Glutamatergic neuron (in vitro differentiated cells): Measurements from ENCODE around the gene SNAP23. TPM values are rescaled to one million over a fixed set of nuclear protein-coding genes. Genes with fewer than 3 reads are reported as not detected.

ENCODE experiments used
- DNase-seq: peaks from one replicate; pipeline ENCODE4 v3.0.0; 2022
- H3K27ac Mint-ChIP-seq: one replicate; pipeline ENCODE4 v1.8.0; 2020; ENCODE audit warnings: mild to moderate bottlenecking, mixed read lengths, inconsistent platforms; ENCODE audit not compliant: unreplicated experiment
- H3K27me3 Mint-ChIP-seq: one replicate; pipeline ENCODE4 v1.8.0; 2020; ENCODE audit warnings: mild to moderate bottlenecking, moderate library complexity, mixed read lengths, inconsistent platforms; ENCODE audit not compliant: unreplicated experiment
- H3K36me3 Mint-ChIP-seq: one replicate; pipeline ENCODE4 v1.8.0; 2020; ENCODE audit warnings: mild to moderate bottlenecking, mixed read lengths, inconsistent platforms; ENCODE audit not compliant: unreplicated experiment
- H3K4me1 Mint-ChIP-seq: one replicate; pipeline ENCODE4 v1.8.0; 2020; ENCODE audit warnings: mild to moderate bottlenecking, low read depth, mixed read lengths, inconsistent platforms; ENCODE audit not compliant: unreplicated experiment
- H3K4me3 Mint-ChIP-seq: one replicate; pipeline ENCODE4 v1.8.0; 2020; ENCODE audit warnings: mild to moderate bottlenecking, mixed read lengths, inconsistent platforms; ENCODE audit not compliant: unreplicated experiment
- H3K9me3 Mint-ChIP-seq: one replicate; pipeline ENCODE4 v1.8.0; 2020; ENCODE audit warnings: mild to moderate bottlenecking, moderate library complexity, mixed read lengths, inconsistent platforms; ENCODE audit not compliant: unreplicated experiment
- total RNA-seq: library from RNA; stranded (reverse); fragmentation: NEBNext Ultra II Directional; extraction: Animal tissue kit (Norgen Biotek cat#: 25700); gene quantifications from one replicate; pipeline ENCODE4 v1.2.1, GENCODE V29; 2021; ENCODE audit not compliant: unreplicated experiment
- TF ChIP-seq, protein P1 (sequence below): fragments of 200-600 bp; sonication (generic); IDR thresholded peaks from one replicate; pipeline ENCODE4 v1.5.0; 2021; ENCODE audit not compliant: partially characterized antibody, unreplicated experiment

Gene SNAP23
- total RNA-seq, 1 donor from 2014 or later = 15.2 TPM

DNA sequence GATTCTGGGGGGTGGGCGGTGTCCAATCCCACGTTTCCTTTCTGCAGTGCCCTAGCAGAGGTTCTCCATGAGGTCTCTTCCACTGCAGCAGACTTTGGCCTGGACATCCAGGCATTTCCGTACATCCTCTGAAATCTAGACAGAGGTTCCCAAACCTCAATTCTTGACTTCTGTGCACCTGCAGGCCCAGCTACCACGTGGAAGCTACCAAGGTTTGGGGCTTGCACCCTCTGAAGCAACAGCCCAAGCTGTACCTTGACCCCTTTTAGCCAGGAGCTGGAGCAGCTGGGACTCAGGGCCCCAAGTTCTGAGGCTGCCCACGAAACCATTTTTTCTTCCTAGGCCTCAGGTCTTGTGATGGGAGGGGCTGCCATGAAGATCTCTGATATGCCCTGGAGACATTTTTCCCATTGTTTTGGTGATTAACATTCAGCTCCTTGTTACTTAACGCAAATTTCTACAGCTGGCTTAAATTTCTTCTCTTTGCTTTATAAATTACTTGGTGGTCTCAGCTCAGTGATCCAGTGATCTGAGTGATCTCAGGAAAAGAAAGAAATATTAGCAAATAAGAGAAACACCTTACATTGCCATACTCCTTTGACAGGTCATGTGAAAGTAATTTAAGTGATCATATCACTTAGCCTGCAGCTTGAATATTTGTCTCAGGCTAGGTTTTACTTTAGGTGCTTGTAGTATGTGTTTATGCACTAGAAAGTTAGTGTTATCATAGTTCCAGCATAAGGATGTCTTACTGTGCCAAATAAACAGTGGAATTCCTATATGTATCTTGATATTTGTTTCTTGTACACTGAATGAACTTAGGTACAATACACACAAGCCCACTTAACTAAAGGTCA is 3.0 kb downstream of the SNAP23 start:
- DNase-seq = no peak
- H3K36me3 Mint-ChIP-seq = no peaks in the 10 kb centered on the region
- H3K27ac Mint-ChIP-seq = no peak overlapping the region
- TF ChIP-seq, protein P1, sequence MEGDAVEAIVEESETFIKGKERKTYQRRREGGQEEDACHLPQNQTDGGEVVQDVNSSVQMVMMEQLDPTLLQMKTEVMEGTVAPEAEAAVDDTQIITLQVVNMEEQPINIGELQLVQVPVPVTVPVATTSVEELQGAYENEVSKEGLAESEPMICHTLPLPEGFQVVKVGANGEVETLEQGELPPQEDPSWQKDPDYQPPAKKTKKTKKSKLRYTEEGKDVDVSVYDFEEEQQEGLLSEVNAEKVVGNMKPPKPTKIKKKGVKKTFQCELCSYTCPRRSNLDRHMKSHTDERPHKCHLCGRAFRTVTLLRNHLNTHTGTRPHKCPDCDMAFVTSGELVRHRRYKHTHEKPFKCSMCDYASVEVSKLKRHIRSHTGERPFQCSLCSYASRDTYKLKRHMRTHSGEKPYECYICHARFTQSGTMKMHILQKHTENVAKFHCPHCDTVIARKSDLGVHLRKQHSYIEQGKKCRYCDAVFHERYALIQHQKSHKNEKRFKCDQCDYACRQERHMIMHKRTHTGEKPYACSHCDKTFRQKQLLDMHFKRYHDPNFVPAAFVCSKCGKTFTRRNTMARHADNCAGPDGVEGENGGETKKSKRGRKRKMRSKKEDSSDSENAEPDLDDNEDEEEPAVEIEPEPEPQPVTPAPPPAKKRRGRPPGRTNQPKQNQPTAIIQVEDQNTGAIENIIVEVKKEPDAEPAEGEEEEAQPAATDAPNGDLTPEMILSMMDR = no peak
- no peak overlapping the region for H3K4me3 Mint-ChIP-seq
- peaks cover 8% of the 10 kb centered on the region for H3K9me3 Mint-ChIP-seq
- H3K27me3 Mint-ChIP-seq = peaks cover 11% of the 10 kb centered on the region
- H3K4me1 Mint-ChIP-seq = peaks cover 13% of the 10 kb centered on the region

DNA sequence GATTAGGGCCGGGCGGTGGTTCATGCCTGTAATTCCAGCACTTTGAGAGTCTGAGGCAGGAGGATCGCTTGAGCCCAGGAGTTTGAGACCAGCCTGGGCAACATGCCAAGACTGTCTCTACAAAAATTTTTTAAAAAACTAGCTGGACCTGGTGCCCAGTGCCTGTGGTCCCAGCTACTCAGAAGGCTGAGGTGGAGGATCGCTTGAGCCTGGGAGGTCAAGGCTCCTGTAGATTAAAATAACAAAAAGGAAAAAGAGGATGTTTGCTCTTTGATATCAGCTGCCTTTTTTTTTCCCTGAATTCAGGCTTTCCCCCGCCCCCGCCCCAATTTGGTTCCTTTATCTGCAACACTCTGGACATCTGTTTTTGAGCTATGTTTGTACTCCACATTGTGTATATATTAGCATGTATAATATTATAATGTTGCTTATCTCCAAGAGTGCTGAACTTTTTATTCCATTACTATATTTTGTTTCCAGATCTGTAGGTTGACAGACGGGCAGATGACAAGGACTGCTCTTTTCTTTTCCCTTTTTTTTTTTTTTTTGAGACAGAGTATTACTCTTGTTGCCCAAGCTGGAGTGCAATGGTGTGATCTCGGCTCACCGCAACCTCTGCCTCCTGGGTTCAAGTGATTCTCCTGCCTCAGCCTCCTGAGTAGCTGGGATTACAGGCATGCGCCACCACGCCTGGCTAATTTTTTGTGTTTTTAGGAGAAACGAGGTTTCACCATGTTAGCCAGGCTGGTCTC is 4.6 kb downstream of the SNAP23 start:
- no peak for DNase-seq
- H3K4me3 Mint-ChIP-seq = no peak overlapping the region
- no peaks in the 10 kb centered on the region for H3K36me3 Mint-ChIP-seq
- H3K27me3 Mint-ChIP-seq = peaks cover 11% of the 10 kb centered on the region
- no peak overlapping the region for H3K27ac Mint-ChIP-seq
- H3K4me1 Mint-ChIP-seq = peaks cover 10% of the 10 kb centered on the region
- H3K9me3 Mint-ChIP-seq = peaks cover 7% of the 10 kb centered on the region
- TF ChIP-seq, protein P1 = no peak

DNA sequence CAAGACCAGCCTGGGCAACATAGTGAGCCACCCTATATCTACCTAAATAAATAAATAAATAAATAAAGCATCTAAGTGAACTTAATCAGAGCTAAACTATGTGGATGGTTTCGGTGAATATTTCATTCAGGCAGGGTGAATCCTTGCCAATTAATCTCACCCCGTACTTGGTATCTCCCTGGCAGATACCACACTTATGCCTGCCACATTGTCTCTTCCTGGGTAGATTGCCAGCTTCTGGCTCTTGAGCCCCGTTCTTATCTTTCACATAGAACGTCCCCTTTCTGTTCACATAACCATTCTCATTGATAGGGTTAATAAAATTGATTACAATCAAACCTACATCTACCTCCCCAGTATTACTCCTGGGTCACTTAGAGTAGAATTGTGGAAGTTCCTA is 7.0 kb downstream of the SNAP23 start:
- Mint-ChIP-seq H3K27ac (no peak overlapping the region), H3K9me3 (no peaks in the 10 kb centered on the region), H3K4me1 (peaks cover 1% of the 10 kb centered on the region), H3K36me3 (no peaks in the 10 kb centered on the region), H3K4me3 (no peak overlapping the region), H3K27me3 (peaks cover 1% of the 10 kb centered on the region)
- TF ChIP-seq, protein P1 = no peak
- no peak for DNase-seq

DNA sequence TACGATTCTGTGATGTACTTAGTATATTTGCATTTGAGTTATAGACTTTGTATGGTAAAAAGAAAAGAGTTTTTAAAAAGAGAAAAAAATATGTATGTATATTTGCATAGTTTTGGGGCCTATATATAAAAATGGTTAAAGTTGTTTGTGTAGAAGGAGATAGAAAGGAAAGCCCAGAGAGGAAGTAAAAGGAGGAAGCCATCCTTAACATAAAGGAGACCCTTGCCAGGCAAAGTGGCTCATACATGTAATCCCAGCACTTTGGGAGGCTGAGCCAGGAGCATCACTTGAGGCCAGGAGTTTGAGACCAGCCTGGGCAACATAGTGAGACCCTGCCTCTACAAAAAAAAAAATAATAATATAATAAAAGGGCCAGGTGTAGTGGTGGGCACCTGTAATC is 8.4 kb downstream of the SNAP23 start:
- H3K4me3 Mint-ChIP-seq = no peak overlapping the region
- no peaks in the 10 kb centered on the region for H3K27me3 Mint-ChIP-seq
- no peak overlapping the region for H3K27ac Mint-ChIP-seq
- no peaks in the 10 kb centered on the region for H3K36me3 Mint-ChIP-seq
- no peaks in the 10 kb centered on the region for H3K9me3 Mint-ChIP-seq
- TF ChIP-seq, protein P1 = no peak
- no peaks in the 10 kb centered on the region for H3K4me1 Mint-ChIP-seq
- DNase-seq = no peak

GRCh38 chr15:42504631-42505030 is 9.2 kb downstream of the SNAP23 start:
- Mint-ChIP-seq H3K4me3 (no peak overlapping the region), H3K27ac (no peak overlapping the region), H3K36me3 (no peaks in the 10 kb centered on the region), H3K4me1 (no peaks in the 10 kb centered on the region), H3K9me3 (no peaks in the 10 kb centered on the region), H3K27me3 (no peaks in the 10 kb centered on the region)
- no peak for DNase-seq
- TF ChIP-seq, protein P1 = no peak
